Left lobe of liver (tissue), 2 donors: ENCODE results near the gene ZNF296. TPM values are rescaled to one million over a fixed set of nuclear protein-coding genes. Genes with fewer than 3 reads are reported as not detected.
"Not testable (repeated sequence)": the region's sequence is repeated elsewhere in the genome, so short reads cannot be mapped to it uniquely, and the experiment has no call there.

Experiments
- ATAC-seq: fragments of 200-7000 bp; cut with Tn5 transposase; one replicate; pipeline ENCODE4 v1.9.1; 2020; ENCODE audit warnings: mild to moderate bottlenecking, moderate library complexity
- DNase-seq: peaks from one replicate; pipeline ENCODE4 v3.0.0-alpha.2; 2020; ENCODE audit warnings: low spot score
- total RNA-seq: library from RNA; stranded (reverse); gene quantifications from one replicate; pipeline ENCODE4 v1.2.1, GENCODE V29; 2021
- donor health status: DM: no; HTN: no; CAD: no; lungs with moderate emphysema.
- donor health status: DM: no; HTN: yes; CAD: no.

ZNF296 gene
- 0.35 TPM for total RNA-seq

DNA sequence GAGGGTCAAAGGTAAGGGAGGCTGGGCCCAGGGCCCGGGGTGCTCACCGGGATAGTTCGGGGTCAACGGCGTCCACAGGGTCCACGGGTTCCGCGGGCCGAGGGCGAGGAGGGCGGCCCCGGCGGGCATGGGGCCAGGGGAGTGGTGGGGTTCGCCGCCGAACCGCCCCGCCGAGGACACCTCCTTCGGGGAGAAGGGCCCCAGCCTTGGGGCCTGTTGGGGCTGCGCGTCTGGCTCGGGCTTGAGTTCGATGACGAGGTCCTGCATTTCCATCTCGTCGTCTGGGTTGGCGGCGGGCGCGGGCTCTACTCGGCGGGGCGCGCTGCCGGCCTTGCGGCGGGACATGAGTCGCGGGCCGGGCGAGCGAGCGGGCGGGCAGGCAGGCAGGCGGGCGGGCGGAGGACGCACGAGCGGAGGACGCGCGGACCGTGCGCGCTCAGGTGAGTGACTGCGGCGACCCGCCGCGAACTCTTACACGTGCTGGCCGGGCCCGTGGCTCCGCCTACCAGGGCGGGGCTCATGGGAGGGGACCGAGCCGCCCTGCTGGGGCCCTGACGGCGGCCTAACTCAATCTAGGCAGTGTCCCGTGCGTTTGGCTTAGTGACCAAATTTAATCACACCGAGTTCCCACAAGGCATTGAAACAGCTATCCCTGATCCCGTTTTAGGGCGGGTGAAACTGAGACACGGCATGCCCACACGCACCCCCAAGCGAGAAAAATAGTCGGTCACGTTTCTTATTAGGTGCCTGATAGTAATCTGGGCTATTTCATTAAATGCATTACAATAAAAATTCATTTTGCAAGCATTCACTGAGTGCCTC, at the start of gene ZNF296:
TSS of gene ZNF296 (minus strand) at position 450 of the 822 bp plus-strand sequence. CDS start at position 345, 105 bp downstream.
- peak; percentile 86 for ATAC-seq
- peak; percentile 88 for DNase-seq

DNA sequence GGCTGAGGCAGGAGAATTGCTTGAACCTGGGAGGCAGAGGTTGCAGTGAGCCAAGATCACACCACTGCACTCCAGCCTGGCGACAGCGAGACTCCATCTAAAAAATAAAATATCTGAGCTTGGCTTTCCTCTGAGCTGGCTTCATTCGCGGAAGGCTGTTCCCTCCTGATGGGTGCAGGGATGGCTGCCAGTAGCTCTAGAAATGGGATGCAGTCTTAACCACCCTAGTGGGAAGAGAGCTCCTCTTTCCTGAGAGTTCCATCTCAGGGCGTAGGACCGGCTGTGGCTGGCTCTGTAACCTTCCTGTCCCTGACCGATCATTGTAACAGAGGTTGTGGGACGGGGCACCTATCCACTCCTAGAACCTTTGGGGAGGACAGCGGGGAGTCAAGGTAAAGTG, 49.1 kb upstream of the ZNF296 start:
- ATAC-seq (no peak), DNase-seq (no peak)

DNA sequence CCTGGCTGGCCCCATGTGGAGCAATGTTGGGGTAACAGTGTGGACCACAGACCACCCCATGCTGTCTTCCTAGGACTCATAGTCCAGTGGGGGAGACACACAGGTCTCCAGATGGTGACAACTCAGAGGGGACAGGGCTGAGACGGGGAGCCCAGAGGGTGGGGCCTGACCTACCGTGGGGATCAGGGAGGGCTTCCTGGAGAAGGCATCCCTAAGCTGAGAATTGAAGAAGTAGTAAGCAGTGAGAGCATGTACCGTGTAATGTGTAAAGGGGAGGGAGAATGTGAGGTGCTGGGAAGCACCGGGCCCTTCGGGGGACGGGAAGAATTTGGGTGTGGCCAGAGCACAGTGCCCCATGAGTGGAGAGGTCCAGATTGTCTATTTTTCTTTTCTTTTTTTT, 47.7 kb upstream of the ZNF296 start:
- ATAC-seq (no peak), DNase-seq (no peak)

DNA sequence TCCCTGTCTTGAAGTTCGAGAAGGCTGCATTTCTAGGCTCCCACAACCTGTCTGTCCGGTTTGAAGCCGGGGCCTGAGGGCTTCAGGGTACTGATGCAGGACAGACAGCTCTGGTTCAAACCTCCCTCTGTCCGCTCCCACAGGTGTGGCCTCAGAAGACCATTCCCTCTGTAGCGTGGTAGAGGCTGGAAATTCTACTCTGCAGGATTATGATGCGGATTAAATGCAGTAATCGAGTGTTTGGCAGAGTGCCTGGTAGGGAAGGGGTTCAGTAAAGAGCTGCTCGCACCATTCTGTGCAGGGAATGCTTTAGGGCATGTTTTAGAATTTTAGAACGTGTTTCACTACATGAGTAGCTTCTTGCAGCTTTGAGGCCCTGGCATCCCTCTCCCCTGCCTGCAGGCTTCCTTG, 47.2 kb upstream of the ZNF296 start:
- ATAC-seq (no peak), DNase-seq (no peak)

DNA sequence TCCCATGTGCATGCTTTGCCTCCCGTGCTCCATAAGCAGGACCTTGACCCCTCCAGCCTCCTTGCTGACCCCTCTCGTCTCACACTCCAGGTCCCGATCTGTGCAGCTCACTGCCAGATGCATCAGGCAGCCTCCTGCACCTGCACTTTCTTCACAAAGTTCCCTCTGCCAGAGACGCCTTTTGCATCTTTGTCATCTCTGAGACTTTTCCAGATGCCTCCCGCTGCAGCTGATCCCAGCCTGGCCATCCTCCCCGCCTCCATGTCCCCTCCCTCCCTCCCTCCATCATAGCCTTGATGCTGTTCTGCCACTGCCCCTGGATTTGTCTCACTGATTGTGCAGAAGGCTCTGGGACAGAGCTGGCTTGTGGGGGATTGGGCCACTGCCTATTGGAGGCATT, 46.6 kb upstream of the ZNF296 start:
- ATAC-seq, result no peak

DNA sequence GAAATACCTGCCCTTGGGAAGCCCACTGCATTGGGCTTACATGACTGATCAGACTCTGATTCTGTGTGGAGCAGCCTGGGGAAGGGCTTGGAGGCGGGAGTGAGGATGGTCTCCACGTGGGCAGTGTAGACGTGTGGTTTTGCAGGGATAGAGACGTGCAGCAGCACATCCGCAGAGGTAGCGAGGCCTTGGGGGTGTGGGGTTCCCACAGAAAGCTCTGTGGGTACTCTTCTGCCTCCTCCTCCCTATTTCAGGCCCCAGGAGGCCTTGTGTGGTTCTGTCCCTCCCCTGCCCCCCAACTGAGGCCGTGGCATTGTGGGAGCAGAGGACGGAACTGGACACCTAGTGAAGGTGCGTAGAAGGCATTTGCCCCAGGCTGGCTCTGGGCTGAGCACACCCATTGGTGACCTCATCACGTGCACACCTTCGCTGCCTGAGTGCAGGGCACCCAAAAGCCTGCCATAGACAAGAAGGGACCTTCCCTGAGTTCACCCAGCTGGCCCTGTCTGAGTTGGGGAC, 45.6 kb upstream of the ZNF296 start:
- no peak for DNase-seq

More for the DNA sequence above, 46.6 kb upstream of the ZNF296 start:
- no peak for DNase-seq

DNA sequence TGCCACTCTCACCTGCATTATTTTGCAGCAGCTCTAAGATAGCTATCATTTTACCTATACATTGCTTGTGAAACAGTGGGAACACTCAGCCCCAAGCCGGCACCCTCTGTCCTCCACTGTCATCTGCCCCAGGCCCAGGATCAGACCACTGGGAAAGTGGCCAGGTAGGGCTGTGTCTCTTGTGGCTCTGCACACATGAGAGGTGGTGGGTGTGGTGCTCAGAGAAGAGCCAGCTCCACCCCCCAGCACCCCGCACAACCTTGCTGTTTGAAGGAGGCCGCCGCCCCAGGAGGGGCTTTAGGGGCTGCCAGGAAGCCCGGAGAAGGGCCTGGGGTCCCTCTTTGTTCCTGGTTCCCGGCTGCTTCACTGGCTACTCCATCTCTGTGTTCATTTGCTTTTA, 43.3 kb upstream of the ZNF296 start:
- no peak for ATAC-seq
- no peak for DNase-seq

More for the DNA sequence above, 45.6 kb upstream of the ZNF296 start:
- ATAC-seq, result no peak

DNA sequence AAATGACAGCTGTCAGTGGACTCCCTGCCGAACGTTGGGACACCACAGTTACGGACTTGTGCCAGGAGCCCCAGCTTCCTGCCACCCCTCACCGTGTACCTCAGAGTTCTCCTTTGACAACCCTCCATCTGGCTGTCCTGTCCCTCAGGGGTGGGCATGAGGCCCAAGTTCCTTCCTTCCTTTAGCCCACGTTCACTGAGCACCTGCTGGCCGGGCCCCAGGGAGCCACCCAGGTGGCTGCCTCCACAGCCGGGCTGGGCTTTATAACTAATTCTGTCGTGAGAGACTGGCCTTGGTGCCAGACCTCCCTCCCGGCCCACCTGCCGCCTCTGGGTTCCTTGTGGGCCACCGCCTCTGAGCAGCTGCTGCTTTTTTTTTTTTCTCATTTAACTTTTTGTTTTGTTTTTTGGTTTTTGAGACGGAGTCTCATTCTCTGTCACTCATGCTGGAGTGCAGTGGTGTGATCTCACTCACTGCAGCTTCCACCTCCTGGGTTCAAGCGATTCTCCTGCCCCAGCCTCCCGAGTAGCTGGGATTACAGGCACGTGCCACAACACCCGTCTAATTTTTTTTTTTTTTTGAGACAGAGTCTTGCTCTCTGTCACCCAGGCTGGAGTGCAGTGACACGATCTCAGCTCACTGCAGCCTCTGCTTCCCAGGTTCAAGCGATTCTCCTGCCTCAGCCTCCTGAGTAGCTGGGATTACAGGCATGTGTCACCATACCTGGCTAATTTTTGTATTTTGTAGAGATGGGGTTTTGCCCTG, 42.5 kb upstream of the ZNF296 start:
- not testable (repeated sequence) for DNase-seq, ATAC-seq

DNA sequence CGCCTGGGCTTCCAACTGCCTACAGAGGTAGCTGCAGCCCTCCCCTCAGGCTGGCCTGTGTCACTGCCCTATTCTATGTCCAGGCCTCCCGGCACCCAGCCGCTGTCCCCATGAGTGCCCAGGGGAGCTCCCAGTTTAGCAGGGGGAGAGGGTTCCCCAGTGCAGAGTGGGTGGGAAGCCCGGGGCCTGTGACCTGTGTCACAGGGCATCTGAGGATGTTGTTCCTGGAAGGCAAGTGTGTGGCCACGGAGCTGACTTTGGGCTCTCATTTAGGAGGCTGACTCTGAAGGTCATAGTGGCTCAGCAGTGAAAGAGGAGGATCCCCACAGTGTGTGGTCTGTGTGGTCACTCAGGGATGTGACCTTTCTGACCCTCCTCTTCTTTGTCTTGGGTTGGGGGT, 41.8 kb upstream of the ZNF296 start:
- ATAC-seq, result no peak
- no peak for DNase-seq

DNA sequence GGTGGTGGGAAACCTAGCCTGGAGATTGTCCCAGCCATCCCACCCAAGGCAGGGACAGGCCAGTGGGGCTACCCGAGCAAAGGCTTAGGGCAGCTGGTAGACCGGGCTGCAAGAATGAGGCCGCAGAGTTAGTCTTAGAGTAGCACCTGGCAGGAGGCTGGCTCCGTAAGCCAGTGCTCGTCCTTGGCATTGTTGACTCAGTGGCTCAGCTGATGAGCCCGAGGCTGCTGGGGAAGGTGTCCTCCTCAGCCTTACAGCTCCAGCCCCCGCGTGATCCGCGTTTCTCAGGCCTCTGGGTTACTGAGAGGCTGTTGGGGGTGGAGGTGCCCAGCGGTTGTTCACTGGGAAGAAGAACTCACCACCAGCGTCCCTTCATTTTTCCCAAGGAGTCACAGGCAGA, 41.4 kb upstream of the ZNF296 start:
- DNase-seq (no peak), ATAC-seq (no peak)

DNA sequence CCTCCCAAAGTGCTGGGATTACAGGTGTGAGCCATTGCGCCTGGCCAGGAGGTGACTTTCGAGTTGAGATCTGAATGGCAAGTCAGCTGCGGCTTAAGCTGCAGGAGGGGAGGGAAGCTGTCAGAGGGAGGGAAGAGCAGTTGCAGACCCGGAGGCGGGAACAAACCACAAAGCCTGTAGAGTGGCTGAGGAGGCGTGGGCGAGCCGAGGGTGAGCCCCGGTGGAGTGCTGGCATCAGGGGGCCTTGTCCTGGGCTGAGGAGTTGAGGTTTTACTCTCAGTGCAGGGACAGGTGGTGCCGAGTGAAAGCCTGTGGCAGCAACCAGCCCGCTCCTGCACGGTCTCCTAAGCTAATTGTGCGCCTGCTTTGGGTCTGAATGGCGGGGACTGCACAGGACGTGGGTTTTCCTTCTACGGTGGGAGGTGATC, 40.9 kb upstream of the ZNF296 start:
- DNase-seq, result no peak
- ATAC-seq, result no peak

DNA sequence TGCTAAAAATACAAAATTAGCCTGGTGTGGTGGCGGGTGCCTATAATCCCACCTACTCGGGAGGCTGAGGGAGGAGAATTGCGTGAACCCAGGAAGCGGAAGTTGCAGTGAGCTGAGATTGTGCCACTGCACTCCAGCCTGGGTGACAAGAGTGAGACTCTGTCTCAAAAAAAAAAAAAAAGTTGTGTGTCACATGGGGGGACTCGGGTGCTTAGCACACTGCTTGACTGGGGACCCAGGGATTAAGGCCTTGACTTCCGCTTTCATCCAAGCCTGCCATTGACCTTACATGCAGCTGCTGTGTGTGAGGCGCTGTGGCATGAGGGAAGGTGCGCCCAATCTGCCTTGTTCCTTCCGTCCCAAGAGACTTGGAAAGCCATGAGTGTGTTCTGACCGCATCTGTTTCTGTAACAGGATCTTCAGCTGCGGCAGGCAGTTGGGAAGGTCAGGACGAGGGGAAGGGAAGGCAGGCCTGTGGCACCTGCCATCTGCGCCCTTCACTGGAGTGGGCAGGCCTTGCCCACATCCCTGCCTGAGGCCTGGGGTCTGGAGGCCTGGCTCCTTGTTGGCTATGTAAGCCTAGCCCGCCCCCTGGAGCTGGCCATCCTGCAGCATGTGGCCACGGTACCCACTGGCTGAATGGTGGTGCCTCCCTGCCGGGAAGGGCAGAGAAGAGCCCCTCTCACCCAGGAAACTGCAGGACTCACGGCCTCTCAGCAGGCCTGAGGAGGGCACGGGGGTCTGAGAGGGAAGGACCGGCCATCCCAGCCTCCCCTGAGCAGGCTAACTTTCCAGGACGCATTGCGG, 39.7 kb upstream of the ZNF296 start:
- DNase-seq (no peak), ATAC-seq (no peak)

DNA sequence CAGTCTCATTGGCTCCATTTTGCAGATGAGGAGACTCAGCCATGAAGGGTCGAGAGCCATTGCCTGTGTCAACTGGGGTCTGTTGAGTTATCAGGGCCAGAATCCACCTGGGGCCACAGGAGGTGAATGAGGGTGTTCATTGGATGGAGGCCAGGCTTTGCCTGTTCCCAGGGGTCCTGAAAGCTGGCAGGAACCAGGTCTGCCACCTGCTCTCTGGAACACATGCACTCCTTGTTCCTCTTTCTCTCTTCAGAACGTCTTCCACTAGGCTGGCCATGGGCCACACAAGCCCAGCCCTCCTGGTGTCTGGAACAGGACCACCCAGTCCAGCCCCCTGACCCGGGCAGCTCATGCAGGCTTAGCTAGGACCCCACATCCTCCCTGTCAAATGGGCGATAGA, 37.8 kb upstream of the ZNF296 start:
- DNase-seq (no peak), ATAC-seq (no peak)

DNA sequence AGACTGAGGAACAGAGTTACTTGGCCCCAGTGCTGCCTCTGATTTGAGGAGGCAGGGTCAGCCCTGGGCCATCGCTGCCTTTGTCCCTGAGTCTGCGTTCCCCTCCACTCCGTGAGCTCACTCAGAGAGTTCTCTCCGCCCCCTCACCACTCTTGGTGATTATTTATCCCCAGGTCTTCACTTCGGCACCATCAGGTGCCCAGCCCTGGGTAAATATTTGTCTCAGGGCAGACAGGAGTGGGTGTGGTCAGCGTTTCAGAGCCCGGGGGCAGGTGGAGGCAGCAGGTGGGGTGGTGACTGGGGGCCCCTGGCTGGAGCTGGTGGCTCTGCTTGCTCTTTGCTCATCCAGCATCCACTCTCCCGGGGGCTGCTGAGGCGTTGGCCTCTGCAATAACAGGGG, 37.4 kb upstream of the ZNF296 start:
- ATAC-seq (peak; percentile 68), DNase-seq (no peak)

DNA sequence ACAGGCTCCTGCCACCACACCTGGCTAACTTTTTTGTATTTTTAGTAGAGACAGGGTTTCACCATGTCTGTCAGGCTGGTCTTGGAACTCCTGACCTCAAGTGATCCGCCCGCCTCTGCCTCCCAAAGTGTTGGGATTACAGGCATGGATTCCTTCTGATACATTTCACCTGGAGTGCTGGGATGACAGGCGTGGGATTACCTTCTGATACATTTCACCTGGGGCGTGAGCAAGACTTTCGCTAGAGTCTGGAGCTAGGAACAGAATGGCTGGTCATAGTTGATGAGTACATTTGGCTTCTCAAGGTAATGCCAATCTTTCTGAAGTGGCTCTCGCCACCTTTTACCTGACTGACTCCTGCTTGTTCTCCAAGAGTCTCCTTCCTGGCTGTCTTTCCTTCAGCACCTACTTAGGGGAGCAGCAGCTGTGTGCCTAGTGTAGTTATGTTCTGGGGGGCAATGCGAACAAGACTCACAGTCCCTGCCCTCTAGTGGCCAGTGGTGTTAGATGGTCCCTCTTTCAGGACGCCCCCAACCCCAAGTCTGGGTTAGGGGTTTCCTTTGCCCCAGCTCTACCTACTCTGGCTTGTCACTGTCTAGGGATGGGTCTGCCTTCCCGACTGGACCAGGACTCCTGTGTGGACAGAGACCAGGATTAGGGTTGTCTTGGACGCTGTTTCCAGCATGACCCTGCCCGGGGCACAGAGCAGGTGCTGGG, 36.0 kb upstream of the ZNF296 start:
- no peak for ATAC-seq
- no peak for DNase-seq

DNA sequence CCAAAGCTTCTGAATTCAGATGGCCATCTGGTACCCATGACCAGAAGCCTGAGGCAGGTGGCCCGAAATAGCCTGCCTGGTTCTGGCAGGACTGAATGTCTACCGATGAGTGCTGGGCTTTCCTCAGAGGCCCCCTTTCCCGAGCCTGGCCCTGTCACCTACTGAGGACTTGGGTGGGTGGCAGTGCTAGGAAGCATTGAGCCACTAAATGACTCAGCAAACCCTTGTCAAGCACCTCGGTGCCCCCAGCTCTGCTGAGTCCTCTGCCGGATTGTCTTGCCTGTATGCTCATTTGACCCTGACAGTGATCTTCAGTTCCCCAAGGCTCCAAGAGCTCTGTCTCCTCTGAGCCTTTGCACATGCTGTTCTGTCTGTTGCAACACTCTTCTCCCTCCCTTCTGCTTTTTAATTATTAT, 34.6 kb upstream of the ZNF296 start:
- no peak for ATAC-seq
- DNase-seq, result no peak

DNA sequence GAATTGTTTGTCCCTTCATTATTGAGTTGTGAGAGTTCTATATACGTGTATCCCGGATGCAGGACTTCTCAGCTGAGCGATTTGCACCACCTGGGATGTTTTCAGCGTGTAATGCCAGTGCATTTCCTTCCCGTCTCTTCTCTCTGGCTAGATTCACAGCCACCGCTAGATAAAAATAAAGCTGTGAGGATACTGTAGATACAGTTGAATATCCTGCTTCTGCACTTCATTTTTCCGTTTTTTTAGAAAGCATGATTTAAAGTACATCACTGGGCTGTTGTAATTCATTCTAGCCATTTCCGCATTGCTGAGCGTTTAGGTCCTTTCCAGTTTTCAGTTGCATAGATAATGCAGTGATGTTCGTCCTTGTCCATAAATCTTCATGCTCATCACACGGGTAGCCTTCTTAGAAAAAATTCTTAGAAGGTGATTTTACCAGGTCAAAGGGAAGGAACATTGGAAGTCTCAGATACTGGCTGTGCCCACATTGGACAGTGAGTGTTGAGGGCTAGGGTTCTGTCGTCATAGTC, 31.4 kb upstream of the ZNF296 start:
- no peak for ATAC-seq
- DNase-seq, result no peak

DNA sequence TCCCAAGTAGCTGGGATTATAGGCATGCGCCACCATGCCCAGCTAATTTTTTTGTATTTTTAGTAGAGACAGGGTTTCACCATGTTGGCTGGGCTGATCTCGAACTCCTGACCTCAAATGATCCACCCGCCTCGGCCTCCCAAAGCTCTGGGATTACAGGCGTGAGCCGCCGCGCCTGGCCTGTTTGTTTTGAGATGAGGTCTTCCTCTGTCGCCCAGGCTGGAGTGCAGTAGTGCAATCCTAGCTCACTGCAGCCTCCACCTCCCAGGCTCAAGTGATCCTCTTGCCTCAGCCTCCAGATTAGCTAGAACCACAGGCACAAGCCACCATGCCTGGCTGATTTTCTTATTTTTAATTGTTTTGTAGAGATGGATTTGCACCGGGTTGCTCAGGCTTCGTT, 30.1 kb upstream of the ZNF296 start:
- DNase-seq, ATAC-seq: not testable (repeated sequence)

DNA sequence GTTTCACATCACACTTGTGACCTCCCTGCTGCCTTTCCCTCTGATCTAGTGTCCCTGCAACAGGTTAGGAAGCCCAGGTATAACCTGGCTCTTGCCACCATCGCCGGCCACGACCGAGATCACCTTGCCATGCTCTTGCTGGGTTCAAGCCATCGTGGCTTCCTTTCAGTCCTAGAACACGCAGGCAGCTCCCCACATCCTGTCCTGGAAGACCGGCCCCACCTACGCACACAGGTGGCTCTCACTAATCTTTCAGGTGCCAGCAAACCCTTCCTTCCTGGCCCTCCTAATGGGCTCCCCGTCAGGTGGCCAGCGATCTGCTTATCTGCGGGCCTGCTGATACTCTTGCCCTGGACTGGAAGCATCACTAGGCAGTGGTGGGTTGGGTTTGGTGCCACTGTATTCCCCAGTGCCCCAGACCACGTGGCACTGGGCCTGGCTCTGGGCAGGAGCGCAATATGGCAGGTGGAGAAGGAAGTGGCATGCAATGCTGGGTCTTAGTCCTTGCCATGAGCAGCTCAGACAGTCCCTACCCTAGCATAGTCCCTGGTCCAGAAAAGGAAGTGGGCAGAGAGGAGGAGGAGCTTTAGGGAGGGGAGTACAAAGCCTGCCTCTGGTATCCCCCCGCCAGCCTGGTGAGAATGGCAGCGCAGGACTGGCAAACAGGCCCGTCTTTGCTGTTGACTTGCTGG, 28.5 kb upstream of the ZNF296 start:
- no peak for ATAC-seq

More for the DNA sequence above, 28.5 kb upstream of the ZNF296 start:
- DNase-seq, result no peak
